Measurements from ENCODE around the gene SORL1. TPM values are rescaled to one million over a fixed set of nuclear protein-coding genes. Genes with fewer than 3 reads are reported as not detected.
"Not testable (repeated sequence)": the region's sequence is repeated elsewhere in the genome, so short reads cannot be mapped to it uniquely, and the experiment has no call there.

Gene SORL1
- total RNA-seq, 1 experiment from 2014 or later = 68.3 TPM

DNA sequence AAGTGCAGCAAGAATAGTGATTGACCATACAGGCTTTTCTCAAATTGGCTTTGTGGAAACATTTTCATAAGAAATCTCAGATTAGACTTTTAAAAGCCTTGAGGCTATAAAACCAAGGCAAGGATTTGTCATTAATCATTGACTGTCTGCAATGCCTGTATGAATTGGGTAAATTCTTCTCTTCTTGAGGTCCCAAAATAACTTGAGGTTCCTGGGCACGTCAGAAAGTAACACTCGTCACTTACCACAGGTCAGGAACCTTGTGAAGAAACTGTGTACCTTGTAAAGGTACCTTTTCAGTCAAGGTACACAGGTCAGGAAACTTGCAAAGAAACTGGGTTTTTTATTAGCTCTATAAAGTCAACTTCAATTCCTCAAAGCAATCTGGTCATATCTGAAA lies 43.3 kb upstream of the SORL1 start:
- H3K27me3 Mint-ChIP-seq (ENCODE audit: low read depth) = no peaks in the 10 kb centered on the region
- Histone ChIP-seq H3K4me1 (ENCODE audit: insufficient read depth, low read length) (peaks cover 2% of the 10 kb centered on the region; the same call in 1 of the 2 replicates), H4K91ac (ENCODE audit: insufficient read length, low read depth, low read length) (no peak overlapping the region), H4K20me1 (ENCODE audit: control insufficient read depth, insufficient read depth, insufficient read length) (no peaks in the 10 kb centered on the region), H3K23ac (ENCODE audit: insufficient read length, low read depth, low read length) (no peak overlapping the region), H2BK5ac (ENCODE audit: insufficient read length, low read length) (no peak overlapping the region), H3K9me3 (ENCODE audit: control insufficient read depth, low read depth, low read length) (no peaks in the 10 kb centered on the region), H2BK12ac (ENCODE audit: insufficient read length, low read depth, low read length) (peak overlapping the region; percentile 82), H3K79me2 (ENCODE audit: insufficient read depth, low read length) (no peaks in the 10 kb centered on the region), H3K4me2 (ENCODE audit: insufficient read depth, insufficient read length, low read length) (no peak overlapping the region), H3K18ac (ENCODE audit: insufficient read length, low read depth, low read length) (no peak overlapping the region), H4K8ac (replicated peaks; ENCODE audit: insufficient read length, low read depth, low read length) (no peak overlapping the region), H3K9ac (ENCODE audit: extremely low read depth, insufficient read length, low read length) (no peak overlapping the region), H3K23me2 (ENCODE audit: insufficient read length, low read depth, low read length, poor library complexity, severe bottlenecking) (no peaks in the 10 kb centered on the region), H3T11ph (ENCODE audit: low read length) (no peak overlapping the region), H4K5ac (ENCODE audit: insufficient read length, low read depth, low read length) (no peak overlapping the region), H3K4ac (ENCODE audit: low read depth, low read length) (no peak overlapping the region), H2AFZ (ENCODE audit: low read length) (peak overlapping the region; percentile 16), H2BK20ac (ENCODE audit: low read depth, low read length, poor library complexity, severe bottlenecking) (no peak overlapping the region), H3K27me3 (ENCODE audit: insufficient read depth, low read length) (no peaks in the 10 kb centered on the region), H3K56ac (ENCODE audit: insufficient read length, low read depth, low read length) (no peak overlapping the region), H2BK120ac (ENCODE audit: low read depth, low read length, poor library complexity, severe bottlenecking) (no peak overlapping the region), H3K14ac (ENCODE audit: insufficient read depth, low read length) (no peak overlapping the region), H2BK15ac (ENCODE audit: low read depth, low read length) (no peak overlapping the region), H3K27ac (ENCODE audit: insufficient read length, low read depth, low read length) (no peak overlapping the region), H3K79me1 (ENCODE audit: insufficient read depth, low read depth, low read length, poor library complexity, severe bottlenecking) (no peaks in the 10 kb centered on the region), H2AK5ac (ENCODE audit: insufficient read length, low read length) (no peak overlapping the region)
- TF ChIP-seq, protein P1, sequence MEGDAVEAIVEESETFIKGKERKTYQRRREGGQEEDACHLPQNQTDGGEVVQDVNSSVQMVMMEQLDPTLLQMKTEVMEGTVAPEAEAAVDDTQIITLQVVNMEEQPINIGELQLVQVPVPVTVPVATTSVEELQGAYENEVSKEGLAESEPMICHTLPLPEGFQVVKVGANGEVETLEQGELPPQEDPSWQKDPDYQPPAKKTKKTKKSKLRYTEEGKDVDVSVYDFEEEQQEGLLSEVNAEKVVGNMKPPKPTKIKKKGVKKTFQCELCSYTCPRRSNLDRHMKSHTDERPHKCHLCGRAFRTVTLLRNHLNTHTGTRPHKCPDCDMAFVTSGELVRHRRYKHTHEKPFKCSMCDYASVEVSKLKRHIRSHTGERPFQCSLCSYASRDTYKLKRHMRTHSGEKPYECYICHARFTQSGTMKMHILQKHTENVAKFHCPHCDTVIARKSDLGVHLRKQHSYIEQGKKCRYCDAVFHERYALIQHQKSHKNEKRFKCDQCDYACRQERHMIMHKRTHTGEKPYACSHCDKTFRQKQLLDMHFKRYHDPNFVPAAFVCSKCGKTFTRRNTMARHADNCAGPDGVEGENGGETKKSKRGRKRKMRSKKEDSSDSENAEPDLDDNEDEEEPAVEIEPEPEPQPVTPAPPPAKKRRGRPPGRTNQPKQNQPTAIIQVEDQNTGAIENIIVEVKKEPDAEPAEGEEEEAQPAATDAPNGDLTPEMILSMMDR (conservative IDR thresholded peaks at IDR 0.05) = no peak
- peaks cover 48 to 51% of the 10 kb centered on the region in 2 experiments for H3K4me1 Mint-ChIP-seq
- DNase-seq = no peak
- peaks cover 0 to 12% (median 3%) of the 10 kb centered on the region in 3 experiments; a peak in 5 of 7 replicates for H3K36me3 Mint-ChIP-seq (ENCODE audit: insufficient read depth in 1 of 3, low read depth in 3 of 3)
- H3K9me3 Mint-ChIP-seq = peaks cover 2 to 11% of the 10 kb centered on the region in 2 experiments; a peak in 4 of 5 replicates
- peak overlapping the region in 2 of 3 experiments; percentile 36 to 61; a peak in 1 of 7 replicates for H3K27ac Mint-ChIP-seq
- no peak overlapping the region for H3K4me3 Mint-ChIP-seq
- WGBS (ENCODE audit: extremely low coverage, insufficient read length, low lambda C conversion rate) = no CpG with 5 or more reads among the region's 2 CpGs

- H4K8ac ChIP-seq (replicated peaks; ENCODE audit: insufficient read length, low read depth, low read length); H3K4me1 ChIP-seq (ENCODE audit: insufficient read depth, low read length); H3K27me3 ChIP-seq (ENCODE audit: insufficient read depth, low read length); H2BK120ac ChIP-seq (ENCODE audit: low read depth, low read length, poor library complexity, severe bottlenecking); H3K79me2 ChIP-seq (ENCODE audit: insufficient read depth, low read length); H4K91ac ChIP-seq (ENCODE audit: insufficient read length, low read depth, low read length); H2BK20ac ChIP-seq (ENCODE audit: low read depth, low read length, poor library complexity, severe bottlenecking); H3K9me3 ChIP-seq (ENCODE audit: control insufficient read depth, low read depth, low read length); H3K4ac ChIP-seq (ENCODE audit: low read depth, low read length); H3K18ac ChIP-seq (ENCODE audit: insufficient read length, low read depth, low read length); H3K9me3 Mint-ChIP-seq; H4K5ac ChIP-seq (ENCODE audit: insufficient read length, low read depth, low read length); H2BK12ac ChIP-seq (ENCODE audit: insufficient read length, low read depth, low read length); H3K56ac ChIP-seq (ENCODE audit: insufficient read length, low read depth, low read length); H3K4me2 ChIP-seq (ENCODE audit: insufficient read depth, insufficient read length, low read length); H3K36me3 Mint-ChIP-seq (ENCODE audit: insufficient read depth in 1 of 3, low read depth in 3 of 3); H2AK5ac ChIP-seq (ENCODE audit: insufficient read length, low read length); H3K4me3 Mint-ChIP-seq; DNase-seq; H3T11ph ChIP-seq (ENCODE audit: low read length); H4K20me1 ChIP-seq (ENCODE audit: control insufficient read depth, insufficient read depth, insufficient read length); H3K23me2 ChIP-seq (ENCODE audit: insufficient read length, low read depth, low read length, poor library complexity, severe bottlenecking); H3K27ac ChIP-seq (ENCODE audit: insufficient read length, low read depth, low read length); H3K9ac ChIP-seq (ENCODE audit: extremely low read depth, insufficient read length, low read length); H3K27me3 Mint-ChIP-seq (ENCODE audit: low read depth); H2BK5ac ChIP-seq (ENCODE audit: insufficient read length, low read length); H3K23ac ChIP-seq (ENCODE audit: insufficient read length, low read depth, low read length); H3K14ac ChIP-seq (ENCODE audit: insufficient read depth, low read length); H3K79me1 ChIP-seq (ENCODE audit: insufficient read depth, low read depth, low read length, poor library complexity, severe bottlenecking); H2BK15ac ChIP-seq (ENCODE audit: low read depth, low read length); H3K27ac Mint-ChIP-seq; H2AFZ ChIP-seq (ENCODE audit: low read length): not testable (repeated sequence)
- H3K4me1 Mint-ChIP-seq = peaks cover 41 to 43% of the 10 kb centered on the region in 2 experiments
- 100% methylated on average over 1 of the region's 2 CpGs for WGBS (ENCODE audit: extremely low coverage, insufficient read length, low lambda C conversion rate)
Observed at GRCh38 chr11:121410041-121410440, 42.1 kb upstream of the SORL1 start.

Measured in H9 (cell line).